WTC11 (cell line): ENCODE measurements around the gene DUSP1.

Source experiments
- ATF1 ChIP-seq: sonication (generic); formaldehyde crosslinking; IDR thresholded peaks from 2 replicates; pipeline ENCODE4 v1.8.1; 2023; ENCODE audit warnings: mild to moderate bottlenecking, moderate library complexity, missing genetic modification reagents
- ATF3 ChIP-seq: sonication (generic); formaldehyde crosslinking; conservative IDR thresholded peaks from 2 replicates; pipeline ENCODE4 v1.8.1; 2022; ENCODE audit warnings: mild to moderate bottlenecking, missing genetic modification reagents
- CREM ChIP-seq: sonication (generic); formaldehyde crosslinking; IDR thresholded peaks from 2 replicates; pipeline ENCODE4 v1.8.1; 2022; ENCODE audit warnings: mild to moderate bottlenecking, missing genetic modification reagents, moderate library complexity
- CTCF ChIP-seq: fragments of 200-600 bp; IDR thresholded peaks from 2 replicates; pipeline ENCODE4 v1.8.0; 2022; ENCODE audit warnings: antibody characterized with exemption
- E2F1 ChIP-seq: sonication (generic); formaldehyde crosslinking; IDR thresholded peaks from 2 replicates; pipeline ENCODE4 v1.8.0; 2022; ENCODE audit warnings: mild to moderate bottlenecking, missing genetic modification reagents
- E2F4 ChIP-seq: sonication (generic); formaldehyde crosslinking; IDR thresholded peaks from 2 replicates; pipeline ENCODE4 v1.8.1; 2022; ENCODE audit warnings: low read depth, mild to moderate bottlenecking, moderate library complexity, missing genetic modification reagents, borderline replicate concordance
- FOXP1 ChIP-seq: sonication (generic); formaldehyde crosslinking; IDR thresholded peaks from 2 replicates; pipeline ENCODE4 v1.8.0; 2022; ENCODE audit warnings: missing genetic modification reagents, mild to moderate bottlenecking, moderate library complexity, borderline replicate concordance
- MAX ChIP-seq: sonication (generic); formaldehyde crosslinking; IDR thresholded peaks from 2 replicates; pipeline ENCODE4 v1.8.0; 2022; ENCODE audit warnings: mild to moderate bottlenecking, missing genetic modification reagents
- NFYB ChIP-seq: sonication (generic); formaldehyde crosslinking; conservative IDR thresholded peaks from 2 replicates; pipeline ENCODE4 v1.8.0; 2022; ENCODE audit warnings: low read depth, missing genetic modification reagents
- SMAD3 ChIP-seq: sonication (generic); formaldehyde crosslinking; IDR thresholded peaks from 2 replicates; pipeline ENCODE4 v1.8.0; 2022; ENCODE audit warnings: missing genetic modification reagents, mild to moderate bottlenecking, borderline replicate concordance
- USF2 ChIP-seq: sonication (generic); formaldehyde crosslinking; IDR thresholded peaks from 2 replicates; pipeline ENCODE4 v1.8.1; 2023; ENCODE audit warnings: mild to moderate bottlenecking, missing genetic modification reagents, moderate library complexity

GRCh38 chr5:172809774-172810173 is 38.8 kb upstream of the DUSP1 start:
- TF ChIP-seq CREM, result no peak
- TF ChIP-seq FOXP1 (CRISPR knock-in tag), result no peak
- no peak for TF ChIP-seq E2F4 (CRISPR knock-in tag)
- no peak for TF ChIP-seq CTCF
- no peak for TF ChIP-seq USF2 (CRISPR knock-in tag)
- no peak for TF ChIP-seq SMAD3
- no peak for TF ChIP-seq NFYB (CRISPR knock-in tag)
- no peak for TF ChIP-seq MAX
- TF ChIP-seq ATF1 (CRISPR knock-in tag), result no peak
- TF ChIP-seq E2F1 (CRISPR knock-in tag), result no peak
- no peak for TF ChIP-seq ATF3 (CRISPR knock-in tag)
